B cell (primary cell): Measurements from ENCODE around the gene THSD7A. TPM values are rescaled to one million over a fixed set of nuclear protein-coding genes. Genes with fewer than 3 reads are reported as not detected.

ENCODE experiments used
- ATAC-seq: fragments of 200-7000 bp; cut with Tn5 transposase; one replicate; pipeline ENCODE4 v1.10.0; 2021; ENCODE audit warnings: low read depth, mild to moderate bottlenecking, moderate number of reproducible peaks, moderate library complexity
- CTCF ChIA-PET: fragments of 350-600 bp; sonication (Branson Sonifier 250); formaldehyde crosslinking; loops from one replicate; lab custom pipeline; 2021; ENCODE audit warnings: antibody characterized with exemption, inconsistent platforms; lab: Charles Lee
- POLR2A ChIA-PET: fragments of 350-600 bp; sonication (Branson Sonifier 250); formaldehyde crosslinking; loops from one replicate; lab custom pipeline; 2021; ENCODE audit warnings: antibody characterized with exemption; lab: Charles Lee
- DNase-seq: peaks from one replicate; pipeline ENCODE4 v3.0.0; 2013
- H2AFZ ChIP-seq: 2 replicates; pipeline ENCODE4 v1.6.1; 2012; ENCODE audit warnings: mild to moderate bottlenecking, low read depth, low read length; ENCODE audit not compliant: insufficient read depth, poor library complexity, severe bottlenecking
- H3K27ac ChIP-seq, 2 donors: 1 replicate in 1 of 2; 2 replicates in 1 of 2; pipeline ENCODE4 v1.5.1; 2012 to 2013; ENCODE audit warnings: low read length in 2 of 2, mild to moderate bottlenecking in 2 of 2, moderate library complexity in 1 of 2
- H3K27me3 ChIP-seq, 4 experiments: fragments of 200-600 bp in 1 of 4; sonication (generic) in 1 of 4; replicated peaks in 1 of 4; 1 replicate in 2 of 4; 2 replicates in 2 of 4; pipeline versions ENCODE4 v1.6.1 to v1.7.0; 2013 to 2016; ENCODE audit warnings: low read length in 3 of 4, mild to moderate bottlenecking in 2 of 4, mixed read lengths in 1 of 4, moderate library complexity in 1 of 4; ENCODE audit not compliant: insufficient read depth in 4 of 4, control insufficient read depth in 3 of 4; ENCODE audit errors: control extremely low read depth in 1 of 4
- H3K36me3 ChIP-seq, 2 experiments: replicated peaks in 1 of 2; 1 replicate in 1 of 2; 2 replicates in 1 of 2; pipeline versions ENCODE4 v1.6.1 to v1.7.1; 2013; ENCODE audit warnings: low read length in 1 of 2; ENCODE audit not compliant: insufficient read depth in 2 of 2, control insufficient read depth in 1 of 2; ENCODE audit errors: control extremely low read depth in 1 of 2, extremely low read depth in 1 of 2
- H3K4me1 ChIP-seq, 2 donors: fragments of 200-600 bp in 1 of 2; sonication (generic) in 1 of 2; 1 replicate in 1 of 2; 2 replicates in 1 of 2; pipeline versions ENCODE4 v1.5.1 to v1.6.1; 2013 to 2017; ENCODE audit warnings: low read length in 2 of 2; ENCODE audit not compliant: control insufficient read depth in 2 of 2, insufficient read depth in 2 of 2
- H3K4me2 ChIP-seq: replicated peaks from 2 replicates; pipeline ENCODE3; 2012; ENCODE audit warnings: mild to moderate bottlenecking, low read depth, low read length; ENCODE audit not compliant: poor library complexity, severe bottlenecking
- H3K4me3 ChIP-seq, 5 experiments: fragments of 200-600 bp in 1 of 5; sonication (generic) in 1 of 5; 1 replicate in 3 of 5; 2 replicates in 2 of 5; pipeline versions ENCODE4 v1.5.1 to v1.7.0; 2011 to 2016; ENCODE audit warnings: low read length in 4 of 5, mild to moderate bottlenecking in 4 of 5, low read depth in 2 of 5, control low read depth in 1 of 5, moderate library complexity in 1 of 5; ENCODE audit not compliant: insufficient read depth in 1 of 5; ENCODE audit errors: control extremely low read depth in 1 of 5, extremely low read depth in 1 of 5
- H3K79me2 ChIP-seq: fragments of 200-600 bp; sonication (generic); one replicate; pipeline ENCODE4 v1.6.0; 2016; ENCODE audit warnings: low read length; ENCODE audit not compliant: control insufficient read depth, insufficient read depth
- H3K9ac ChIP-seq: fragments of 200-600 bp; sonication (generic); 2 replicates; pipeline ENCODE4 v1.6.1; 2017; ENCODE audit warnings: mild to moderate bottlenecking, low read length, moderate library complexity
- H3K9me3 ChIP-seq, 3 donors: one replicate each; pipeline versions ENCODE4 v1.6.1 to v1.7.1; 2013; ENCODE audit warnings: low read length in 2 of 3; ENCODE audit not compliant: control insufficient read depth in 2 of 3, insufficient read depth in 1 of 3; ENCODE audit errors: control extremely low read depth in 1 of 3
- H4K20me1 ChIP-seq: 2 replicates; pipeline ENCODE4 v1.6.0; 2012; ENCODE audit warnings: mild to moderate bottlenecking, low read length; ENCODE audit not compliant: insufficient read depth, control insufficient read depth, poor library complexity, severe bottlenecking
- H3K27ac Mint-ChIP-seq: one replicate; pipeline ENCODE4 v1.8.0; 2021; ENCODE audit warnings: mixed read lengths
- H3K27me3 Mint-ChIP-seq: one replicate; pipeline ENCODE4 v1.8.0; 2021; ENCODE audit warnings: mixed read lengths
- H3K4me1 Mint-ChIP-seq: one replicate; pipeline ENCODE4 v1.8.0; 2021; ENCODE audit warnings: mixed read lengths
- H3K4me3 Mint-ChIP-seq: one replicate; pipeline ENCODE4 v1.8.0; 2021; ENCODE audit warnings: mixed read lengths
- H3K9me3 Mint-ChIP-seq: one replicate; pipeline ENCODE4 v1.8.0; 2022; ENCODE audit warnings: mixed read lengths; ENCODE audit not compliant: insufficient read depth
- EZH2 ChIP-seq: IDR thresholded peaks from 2 replicates; pipeline ENCODE4 v1.6.1; 2012; ENCODE audit warnings: borderline replicate concordance, low read depth, mild to moderate bottlenecking, moderate library complexity, low read length; ENCODE audit not compliant: insufficient read depth, poor library complexity, severe bottlenecking
- WGBS: methylation state at CpG from one replicate; pipeline ENCODE4 v1.1.5; 2013; ENCODE audit warnings: missing lambda C conversion rate; ENCODE audit not compliant: insufficient coverage; 5-methylcytosine and 5-hydroxymethylcytosine counted together
- intact Hi-C: fragments of 100-400 bp; cut with micrococcal nuclease; formaldehyde crosslinking; loops from one replicate; pipeline ENCODE4 v1.10.0; 2022
- polyA plus RNA-seq: library from polyadenylated mRNA; depleted of rRNA; stranded (reverse); fragments of >200 nt; gene quantifications from 2 replicates; pipeline ENCODE4 v1.2.3, GENCODE V29; 2012
- total RNA-seq, 2 donors: library from RNA; stranded (reverse); fragments of 120-200 nt in 1 of 2; gene quantifications; 1 replicate in 1 of 2; 2 replicates in 1 of 2; pipeline versions ENCODE4 v1.2.3 to v1.2.4, GENCODE V29; 2013 to 2022
- TF ChIP-seq, protein P1 (sequence below): fragments of 200-600 bp; IDR thresholded peaks from one replicate; pipeline ENCODE4 v1.8.0; 2022; ENCODE audit warnings: antibody characterized with exemption, mild to moderate bottlenecking

THSD7A gene
- total and polyA plus RNA-seq, 2 donors (not counting 1 experiment from before 2014, with no cell fraction given), result not detected

- Mint-ChIP-seq H3K4me1 (no peaks in the 10 kb centered on the region), H3K27ac (no peak overlapping the region), H3K9me3 (no peaks in the 10 kb centered on the region), H3K27me3 (no peaks in the 10 kb centered on the region), H3K4me3 (no peak overlapping the region)
- H3K36me3 ChIP-seq, result no peaks in the 10 kb centered on the region
- intact Hi-C loops, result no loop called here
- no CpG with 5 or more reads among the region's 1 CpG for WGBS
- H4K20me1 ChIP-seq, result no peaks in the 10 kb centered on the region
- no peaks in the 10 kb centered on the region for H3K9me3 ChIP-seq
- no peaks in the 10 kb centered on the region for H3K4me1 ChIP-seq
- H2AFZ ChIP-seq, result no peak overlapping the region
- H3K4me2 ChIP-seq, result no peak overlapping the region
- no peak for DNase-seq
- no peaks in the 10 kb centered on the region for H3K27me3 ChIP-seq
- H3K4me3 ChIP-seq, result no peak overlapping the region
- H3K79me2 ChIP-seq, result no peaks in the 10 kb centered on the region
- no peak overlapping the region for H3K27ac ChIP-seq
- no peak for TF ChIP-seq EZH2
- TF ChIP-seq, protein P1, sequence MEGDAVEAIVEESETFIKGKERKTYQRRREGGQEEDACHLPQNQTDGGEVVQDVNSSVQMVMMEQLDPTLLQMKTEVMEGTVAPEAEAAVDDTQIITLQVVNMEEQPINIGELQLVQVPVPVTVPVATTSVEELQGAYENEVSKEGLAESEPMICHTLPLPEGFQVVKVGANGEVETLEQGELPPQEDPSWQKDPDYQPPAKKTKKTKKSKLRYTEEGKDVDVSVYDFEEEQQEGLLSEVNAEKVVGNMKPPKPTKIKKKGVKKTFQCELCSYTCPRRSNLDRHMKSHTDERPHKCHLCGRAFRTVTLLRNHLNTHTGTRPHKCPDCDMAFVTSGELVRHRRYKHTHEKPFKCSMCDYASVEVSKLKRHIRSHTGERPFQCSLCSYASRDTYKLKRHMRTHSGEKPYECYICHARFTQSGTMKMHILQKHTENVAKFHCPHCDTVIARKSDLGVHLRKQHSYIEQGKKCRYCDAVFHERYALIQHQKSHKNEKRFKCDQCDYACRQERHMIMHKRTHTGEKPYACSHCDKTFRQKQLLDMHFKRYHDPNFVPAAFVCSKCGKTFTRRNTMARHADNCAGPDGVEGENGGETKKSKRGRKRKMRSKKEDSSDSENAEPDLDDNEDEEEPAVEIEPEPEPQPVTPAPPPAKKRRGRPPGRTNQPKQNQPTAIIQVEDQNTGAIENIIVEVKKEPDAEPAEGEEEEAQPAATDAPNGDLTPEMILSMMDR, result no peak
- no peak overlapping the region for H3K9ac ChIP-seq
- CTCF ChIA-PET, result no interaction called here
- ATAC-seq, result no peak
- POLR2A ChIA-PET, result no interaction called here
These were observed 339.7 kb downstream of the THSD7A start for GRCh38 chr7:11492307-11492706.

- H3K27ac ChIP-seq, result no peak overlapping the region
- H3K36me3 ChIP-seq, result no peaks in the 10 kb centered on the region
- H4K20me1 ChIP-seq, result no peaks in the 10 kb centered on the region
- no peaks in the 10 kb centered on the region for H3K27me3 ChIP-seq
- WGBS, result no CpG with 5 or more reads among the region's 4 CpGs
- ATAC-seq, result no peak
- H3K4me2 ChIP-seq, result no peak overlapping the region
- DNase-seq, result no peak
- ChIA-PET CTCF (no interaction called here), POLR2A (no interaction called here)
- H3K4me3 ChIP-seq, result no peak overlapping the region
- Mint-ChIP-seq H3K27ac (no peak overlapping the region), H3K27me3 (no peaks in the 10 kb centered on the region), H3K4me3 (no peak overlapping the region), H3K9me3 (no peaks in the 10 kb centered on the region), H3K4me1 (no peaks in the 10 kb centered on the region)
- no peaks in the 10 kb centered on the region for H3K4me1 ChIP-seq
- intact Hi-C loops, result no loop called here
- no peaks in the 10 kb centered on the region for H3K9me3 ChIP-seq
- TF ChIP-seq EZH2, result no peak
- TF ChIP-seq, protein P1, result no peak
- H3K9ac ChIP-seq, result no peak overlapping the region
- H2AFZ ChIP-seq, result no peak overlapping the region
- no peaks in the 10 kb centered on the region for H3K79me2 ChIP-seq
These were observed 340.2 kb downstream of the THSD7A start for GRCh38 chr7:11491811-11492210.
